Liver (tissue), 9 donors: ENCODE data around the gene TMEM176B. TPM values are rescaled to one million over a fixed set of nuclear protein-coding genes. Genes with fewer than 3 reads are reported as not detected.
A peak's percentile ranks its signal among the peaks of the same experiment; 100 is the strongest.

ENCODE experiments used
- DNase-seq: peaks from one replicate; pipeline ENCODE4 v3.0.0-alpha.2; 2017; ENCODE audit warnings: low spot score
- H3K27ac ChIP-seq, 2 donors: one replicate each; pipeline ENCODE4 v1.7.0; 2013; ENCODE audit warnings: inconsistent platforms in 2 of 2, low read length in 2 of 2, control low read depth in 1 of 2, low read depth in 1 of 2, mild to moderate bottlenecking in 1 of 2
- H3K27me3 ChIP-seq, 4 donors: one replicate each; pipeline versions ENCODE4 v1.6.1 to v1.7.0; 2013; ENCODE audit warnings: low read length in 3 of 4, inconsistent platforms in 1 of 4, mild to moderate bottlenecking in 1 of 4, moderate library complexity in 1 of 4; ENCODE audit not compliant: control insufficient read depth in 4 of 4, insufficient read depth in 4 of 4
- H3K36me3 ChIP-seq, 4 donors: one replicate each; pipeline versions ENCODE4 v1.6.1 to v1.7.0; 2013; ENCODE audit warnings: low read length in 3 of 4, mild to moderate bottlenecking in 3 of 4, low read depth in 1 of 4, moderate library complexity in 1 of 4; ENCODE audit not compliant: control insufficient read depth in 4 of 4, insufficient read depth in 3 of 4
- H3K4me1 ChIP-seq, 4 donors: one replicate each; pipeline versions ENCODE4 v1.6.1 to v1.7.0; 2013; ENCODE audit warnings: low read length in 3 of 4, mild to moderate bottlenecking in 3 of 4, moderate library complexity in 1 of 4; ENCODE audit not compliant: control insufficient read depth in 4 of 4, insufficient read depth in 4 of 4
- H3K4me3 ChIP-seq, 3 donors: one replicate each; pipeline versions ENCODE4 v1.6.1 to v1.7.0; 2013; ENCODE audit warnings: low read length in 3 of 3, control low read depth in 1 of 3, low read depth in 1 of 3, mild to moderate bottlenecking in 1 of 3
- H3K9ac ChIP-seq, 2 donors: one replicate each; pipeline ENCODE4 v1.7.0; 2013; ENCODE audit warnings: low read length in 2 of 2, mild to moderate bottlenecking in 2 of 2, moderate library complexity in 2 of 2, control low read depth in 1 of 2, low read depth in 1 of 2
- H3K9me3 ChIP-seq, 4 donors: one replicate each; pipeline versions ENCODE4 v1.6.1 to v1.7.0; 2013; ENCODE audit warnings: low read length in 3 of 4; ENCODE audit not compliant: control insufficient read depth in 4 of 4
- CTCF ChIP-seq: fragments of 150-350 bp; IDR thresholded peaks from 2 replicates; pipeline ENCODE4 v1.5.1; 2017; ENCODE audit warnings: improper control_type of control experiment, low read depth, low read length; ENCODE audit not compliant: missing input control
- FOXA1 ChIP-seq: IDR thresholded peaks from 2 replicates; pipeline ENCODE4 v1.6.1; 2016; ENCODE audit warnings: antibody characterized with exemption
- GABPA ChIP-seq, 2 donors: IDR thresholded peaks in 1 of 2; conservative IDR thresholded peaks in 1 of 2; 2 replicates each; pipeline ENCODE4 v1.6.1; 2016; ENCODE audit warnings: antibody characterized with exemption in 2 of 2, mild to moderate bottlenecking in 1 of 2, moderate library complexity in 1 of 2
- HNF4A ChIP-seq, 2 donors: conservative IDR thresholded peaks; 2 replicates each; pipeline ENCODE4 v1.6.1; 2016; ENCODE audit warnings: antibody characterized with exemption in 2 of 2, mild to moderate bottlenecking in 2 of 2
- JUND ChIP-seq, 2 donors: IDR thresholded peaks; 2 replicates each; pipeline ENCODE4 v1.6.1; 2016; ENCODE audit warnings: antibody characterized with exemption in 2 of 2
- RAD21 ChIP-seq, 2 donors: IDR thresholded peaks; 2 replicates each; pipeline ENCODE4 v1.6.1; 2016; ENCODE audit warnings: antibody characterized with exemption in 2 of 2, mild to moderate bottlenecking in 2 of 2
- REST ChIP-seq: IDR thresholded peaks from 2 replicates; pipeline ENCODE4 v1.6.1; 2016; ENCODE audit warnings: antibody characterized with exemption, mild to moderate bottlenecking
- RXRA ChIP-seq, 2 donors: IDR thresholded peaks; 2 replicates each; pipeline ENCODE4 v1.6.1; 2017 to 2018; ENCODE audit warnings: antibody characterized with exemption in 2 of 2, mild to moderate bottlenecking in 1 of 2
- YY1 ChIP-seq: IDR thresholded peaks from 2 replicates; pipeline ENCODE4 v1.6.1; 2016; ENCODE audit warnings: antibody characterized with exemption, mild to moderate bottlenecking
- WGBS: extraction: QIAGEN DNeasy Blood & Tissue Kit; methylation state at CpG from one replicate; pipeline ENCODE4 v1.1.7; 2013; 5-methylcytosine and 5-hydroxymethylcytosine counted together
- polyA plus RNA-seq, 2 donors: library from polyadenylated mRNA; stranded (reverse) in 1 of 2; unstranded in 1 of 2; fragments of 200-250 nt in 1 of 2; fragments of >200 nt in 1 of 2; fragmentation: Nextera tagmentation in 1 of 2; extraction: Ambion mirVana in 1 of 2; gene quantifications; one replicate each; pipeline versions ENCODE4 v1.2.1 to v1.2.3, GENCODE V29; 2013 to 2015
- total RNA-seq, 2 donors: library from RNA; depleted of rRNA; stranded (reverse); fragments of >200 nt; gene quantifications; one replicate each; pipeline ENCODE4 v1.2.3, GENCODE V29; 2014
- TF ChIP-seq, protein P1 (sequence below): IDR thresholded peaks from 2 replicates; pipeline ENCODE4 v1.6.1; 2016; ENCODE audit warnings: antibody characterized with exemption
- donor health status: healthy.
- donor health status: healthy.
- donor health status: healthy.
- donor health status: healthy.
- donor health status: healthy.

Gene TMEM176B
- total and polyA plus RNA-seq, 4 donors, result 382 to 1,317 (median 999) TPM

DNA sequence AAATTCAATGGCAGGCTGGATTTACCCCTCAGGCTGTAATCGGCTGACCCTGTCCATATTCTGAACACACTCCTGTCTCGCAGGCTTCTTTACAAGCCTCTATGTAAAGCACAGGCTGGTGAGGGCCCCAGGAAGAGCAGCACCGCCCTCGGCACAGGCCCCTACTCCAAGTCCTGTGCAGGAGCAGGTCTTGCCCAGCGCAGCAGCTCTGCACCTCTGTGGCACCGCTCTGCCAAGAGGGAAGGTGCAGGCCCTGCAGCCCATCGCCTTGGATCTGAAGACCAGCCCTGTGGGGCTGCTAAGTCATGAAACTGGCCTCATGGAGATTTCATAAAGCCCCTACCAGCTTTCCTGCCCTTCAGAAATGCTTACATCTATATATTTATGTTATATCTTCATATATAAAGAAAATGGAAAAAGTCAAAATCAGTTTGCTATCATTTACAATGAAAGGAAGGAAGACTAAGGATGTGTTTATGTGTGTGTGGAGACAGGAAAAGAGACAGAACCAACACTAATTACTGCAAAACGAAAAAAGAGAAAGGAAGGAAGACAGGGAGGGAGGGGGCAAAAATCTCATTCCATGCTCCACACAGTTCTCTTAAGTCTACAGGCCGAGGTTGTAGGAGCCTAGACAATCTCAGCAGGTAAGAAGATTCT lies 9.6 kb downstream of the TMEM176B start:
- Histone ChIP-seq H3K4me1 (peaks cover 5 to 33% (median 24%) of the 10 kb centered on the region in 4 donors), H3K9ac (no peak overlapping the region), H3K9me3 (no peaks in the 10 kb centered on the region), H3K4me3 (no peak overlapping the region), H3K27me3 (no peaks in the 10 kb centered on the region), H3K36me3 (peaks cover 10 to 52% (median 35%) of the 10 kb centered on the region in 4 donors), H3K27ac (no peak overlapping the region)
- TF ChIP-seq RXRA (IDR thresholded peaks at IDR 0.05), result no peak
- TF ChIP-seq YY1, result no peak
- TF ChIP-seq, protein P1, sequence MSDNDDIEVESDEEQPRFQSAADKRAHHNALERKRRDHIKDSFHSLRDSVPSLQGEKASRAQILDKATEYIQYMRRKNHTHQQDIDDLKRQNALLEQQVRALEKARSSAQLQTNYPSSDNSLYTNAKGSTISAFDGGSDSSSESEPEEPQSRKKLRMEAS, result no peak
- TF ChIP-seq HNF4A (conservative IDR thresholded peaks at IDR 0.05), result no peak
- no peak for TF ChIP-seq CTCF
- no peak for TF ChIP-seq GABPA (IDR thresholded peaks at IDR 0.05 in 1 of 2, conservative IDR thresholded peaks at IDR 0.05 in 1 of 2)
- no peak for TF ChIP-seq RAD21 (IDR thresholded peaks at IDR 0.05)
- no peak for TF ChIP-seq REST
- WGBS, result 83% methylated on average over 9 of the region's 9 CpGs
- no peak for DNase-seq

DNA sequence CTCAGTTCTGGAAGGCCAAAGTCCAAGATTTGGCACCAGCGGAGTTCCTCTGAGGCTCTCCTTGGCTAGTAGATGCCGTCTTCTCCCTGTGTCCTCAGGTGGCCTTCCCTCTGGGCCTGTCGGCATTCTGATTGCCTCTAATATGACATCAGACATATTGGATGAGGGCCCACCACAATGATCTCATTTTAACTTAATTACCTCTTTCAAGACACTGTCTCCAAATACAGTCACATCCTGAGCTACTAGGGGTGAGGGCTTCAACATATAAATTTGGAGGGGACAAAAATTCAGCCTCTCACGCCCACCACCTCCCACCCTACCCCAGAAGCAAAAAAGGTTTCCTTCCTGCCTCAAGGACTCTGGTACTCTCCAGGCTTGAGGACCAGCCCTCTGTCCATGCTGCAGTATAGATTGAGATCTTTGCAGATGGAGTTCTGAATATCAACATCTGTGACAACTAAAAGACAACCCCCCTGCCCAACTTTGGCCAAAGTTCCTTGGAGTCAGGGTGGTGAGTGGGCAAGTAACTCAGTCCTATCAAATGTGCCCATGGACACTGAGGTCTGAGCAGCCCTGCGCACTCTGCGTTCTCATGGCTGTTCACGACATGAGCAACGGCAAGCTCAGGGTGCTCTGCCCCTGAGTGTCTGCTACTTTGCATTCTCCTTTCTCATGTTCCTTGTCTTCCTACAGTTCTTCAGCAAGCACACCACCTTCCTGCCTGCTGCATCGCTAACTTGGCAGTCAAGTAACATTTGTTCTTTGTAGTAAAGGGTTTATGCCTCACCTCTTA lies 11.5 kb downstream of the TMEM176B start:
- Histone ChIP-seq H3K9me3 (no peaks in the 10 kb centered on the region), H3K4me3 (no peak overlapping the region), H3K4me1 (peaks cover 5 to 44% (median 32%) of the 10 kb centered on the region in 4 donors), H3K36me3 (peaks cover 7 to 35% (median 20%) of the 10 kb centered on the region in 4 donors), H3K27ac (peak overlapping the region; percentile 82 to 87), H3K27me3 (no peaks in the 10 kb centered on the region), H3K9ac (no peak overlapping the region)
- DNase-seq, result no peak
- 72% methylated on average over 9 of the region's 9 CpGs for WGBS
- TF ChIP-seq FOXA1, result no peak
- peak in 1 of 2 donors; percentile 23 for TF ChIP-seq JUND (IDR thresholded peaks at IDR 0.05)
